Smooth muscle cell (in vitro differentiated cells): ENCODE data around the gene ACAD9. TPM values are rescaled to one million over a fixed set of nuclear protein-coding genes. Genes with fewer than 3 reads are reported as not detected.

Experiments
- polyA plus RNA-seq: library from polyadenylated mRNA; unstranded; fragments of >200 nt; fragmentation: Nextera tagmentation; extraction: Ambion mirVana; gene quantifications from 2 replicates; pipeline ENCODE4 v1.2.1, GENCODE V29; 2016
- small RNA-seq: library from RNA; depleted of rRNA; stranded (forward); fragments of <200 nt; gene quantifications from one replicate; pipeline ENCODE3, GENCODE V24; 2014
- total RNA-seq: library from RNA; depleted of rRNA; stranded (reverse); fragments of >200 nt; gene quantifications from 2 replicates; pipeline ENCODE4 v1.2.3, GENCODE V29; 2014

ACAD9 gene
- total and polyA plus RNA-seq, 2 experiments from 2014 or later: 24.4 to 24.5 TPM

Small RNA genes within 50 kb of the gene (small RNA-seq; reads per million reads assigned to genes)
- 0.13 reads per million for gene AC112484.4

Other genes with a start within 250 kb of the ACAD9 start
- 420 and 505 TPM in 2 replicates for gene RPN1, start 228.8 kb upstream of the ACAD9 start, total RNA-seq
- gene RPN1, start 228.8 kb upstream of the ACAD9 start, polyA plus RNA-seq: 431 and 520 TPM in 2 replicates
- 103 and 110 TPM in 2 replicates for gene RAB7A, start 153.4 kb upstream of the ACAD9 start, total RNA-seq
- gene RAB7A, start 153.4 kb upstream of the ACAD9 start, polyA plus RNA-seq: 169 and 190 TPM in 2 replicates
- 0.49 and 0.67 TPM in 2 replicates for gene CFAP92, start 114.5 kb downstream of the ACAD9 start, total RNA-seq
- gene CFAP92, start 114.5 kb downstream of the ACAD9 start, polyA plus RNA-seq: 0.85 and 0.89 TPM in 2 replicates
- not detected in 2 replicates for gene EFCC1, start 121.7 kb downstream of the ACAD9 start, total RNA-seq
- 0.26 TPM in 1 of 2 replicates, not detected in the other for gene EFCC1, start 121.7 kb downstream of the ACAD9 start, polyA plus RNA-seq
- gene GP9, start 181.2 kb downstream of the ACAD9 start, total RNA-seq: not detected in 2 replicates
- not detected in 2 replicates for gene GP9, start 181.2 kb downstream of the ACAD9 start, polyA plus RNA-seq
- 9.5 and 15.8 TPM in 2 replicates for gene RAB43, start 242.2 kb downstream of the ACAD9 start, total RNA-seq
- 17.1 and 20.8 TPM in 2 replicates for gene RAB43, start 242.2 kb downstream of the ACAD9 start, polyA plus RNA-seq